Measurements from ENCODE around the gene GTF2F2.

Gene GTF2F2, protein sequence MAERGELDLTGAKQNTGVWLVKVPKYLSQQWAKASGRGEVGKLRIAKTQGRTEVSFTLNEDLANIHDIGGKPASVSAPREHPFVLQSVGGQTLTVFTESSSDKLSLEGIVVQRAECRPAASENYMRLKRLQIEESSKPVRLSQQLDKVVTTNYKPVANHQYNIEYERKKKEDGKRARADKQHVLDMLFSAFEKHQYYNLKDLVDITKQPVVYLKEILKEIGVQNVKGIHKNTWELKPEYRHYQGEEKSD

DNA sequence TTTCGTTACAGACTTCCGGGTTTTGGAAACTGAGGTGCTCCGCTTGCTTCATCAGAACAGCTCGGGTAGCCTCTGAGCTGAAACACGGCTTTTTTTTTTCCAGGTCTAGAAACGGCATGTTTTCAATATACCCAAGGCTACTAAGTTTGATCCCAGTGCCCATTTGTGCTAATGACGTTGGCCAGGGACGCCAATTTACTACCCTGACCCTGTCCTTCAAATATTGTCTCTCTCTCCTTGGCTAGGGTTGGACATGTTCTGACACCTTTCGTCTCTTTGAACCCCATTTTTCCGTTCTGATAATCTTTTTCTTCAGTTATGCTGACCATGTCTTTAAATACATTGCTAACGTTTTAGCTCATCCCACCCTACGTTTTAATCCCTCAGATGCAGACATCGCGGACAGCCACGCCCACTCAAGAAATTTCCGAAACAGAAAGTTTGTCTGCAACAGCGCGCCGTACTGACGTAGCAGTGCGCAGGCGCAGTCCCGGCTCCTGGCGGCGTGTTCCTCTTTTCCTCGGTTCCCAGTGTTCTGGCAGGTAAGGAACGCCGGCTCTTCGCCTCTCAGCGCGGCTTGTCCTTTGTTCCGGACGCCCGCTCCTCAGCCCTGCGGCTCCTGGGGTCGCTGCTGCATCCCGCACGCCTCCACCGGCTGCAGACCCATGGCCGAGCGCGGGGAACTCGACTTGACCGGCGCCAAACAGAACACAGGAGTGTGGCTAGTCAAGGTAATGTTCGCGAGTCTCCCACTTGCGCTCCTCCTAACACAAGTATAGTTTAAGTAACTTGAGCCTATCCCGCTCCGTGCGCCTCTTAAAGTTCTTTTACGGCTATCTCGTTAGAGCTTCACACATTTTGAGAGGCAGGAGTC is at the start of gene GTF2F2:
TSS of gene GTF2F2 (plus strand) at position 520 of the 874 bp plus-strand sequence. CDS start at position 666, 146 bp downstream.
- Histone ChIP-seq H3K27ac (ENCODE audit: low read depth, low read length) (peak within 1 kb of the TSS; percentile 91), H3K36me3 (ENCODE audit: control insufficient read depth, insufficient read depth, low read length) (no peaks in the 10 kb centered on the region)

DNA sequence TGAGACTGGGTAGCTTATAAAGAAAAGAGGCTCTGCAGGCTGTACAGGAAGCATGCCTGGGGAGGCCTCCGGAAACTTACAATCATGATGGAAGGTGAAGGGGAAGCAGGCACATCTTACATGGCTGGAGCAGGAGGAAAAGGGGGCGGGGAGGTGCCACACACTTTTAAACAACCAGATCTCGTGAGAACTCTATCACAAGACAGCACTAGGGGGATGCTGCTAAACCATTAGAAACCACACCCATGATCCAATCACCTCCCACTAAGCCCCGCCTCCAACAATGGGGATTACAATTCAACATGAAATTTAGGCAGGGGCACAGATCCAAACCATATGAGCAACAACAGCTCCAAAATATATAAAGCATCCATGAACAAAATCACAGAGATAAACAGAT is 46.5 kb upstream of the GTF2F2 start:
- no peak overlapping the region for H3K4me3 ChIP-seq (ENCODE audit: low read length)
- H3K27ac ChIP-seq (ENCODE audit: low read depth, low read length): no peak overlapping the region
- no peaks in the 10 kb centered on the region for H3K4me1 ChIP-seq (ENCODE audit: control insufficient read depth, insufficient read depth, low read length)
- no peaks in the 10 kb centered on the region for H3K36me3 ChIP-seq (ENCODE audit: control insufficient read depth, insufficient read depth, low read length)
- H3K9ac ChIP-seq (ENCODE audit: low read length): no peak overlapping the region
- no peaks in the 10 kb centered on the region for H3K27me3 ChIP-seq (ENCODE audit: control insufficient read depth, insufficient read depth, low read length)

More for the DNA sequence above, at the start of gene GTF2F2:
- Histone ChIP-seq H3K9ac (ENCODE audit: low read length) (peak within 1 kb of the TSS; percentile 81), H3K4me1 (ENCODE audit: control insufficient read depth, insufficient read depth, low read length) (peaks cover 12% of the 10 kb centered on the region), H3K27me3 (ENCODE audit: control insufficient read depth, insufficient read depth, low read length) (no peaks in the 10 kb centered on the region), H3K4me3 (ENCODE audit: low read length) (peak within 1 kb of the TSS; percentile 98)

DNA sequence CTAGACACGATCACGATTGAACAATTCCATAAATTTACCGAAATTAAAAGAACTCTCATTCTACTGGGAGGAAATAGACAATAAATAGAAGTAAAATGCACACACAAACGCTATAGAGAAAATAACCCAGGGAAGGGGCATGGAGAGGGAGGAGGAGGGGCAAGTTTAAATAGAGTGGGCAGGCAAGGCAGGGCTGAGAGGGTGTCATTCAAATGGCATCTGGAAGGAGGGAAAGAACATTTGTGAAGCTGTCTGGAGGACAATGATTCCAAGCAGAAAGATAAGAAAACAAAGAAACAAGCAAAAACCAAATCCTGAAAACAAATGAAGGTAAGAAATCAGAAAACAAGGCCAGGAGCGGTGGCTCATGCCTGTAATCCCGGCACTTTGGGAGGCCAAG is 45.6 kb upstream of the GTF2F2 start:
- H3K4me3 ChIP-seq (ENCODE audit: low read length): no peak overlapping the region
- no peaks in the 10 kb centered on the region for H3K27me3 ChIP-seq (ENCODE audit: control insufficient read depth, insufficient read depth, low read length)
- no peaks in the 10 kb centered on the region for H3K4me1 ChIP-seq (ENCODE audit: control insufficient read depth, insufficient read depth, low read length)
- no peak overlapping the region for H3K9ac ChIP-seq (ENCODE audit: low read length)
- H3K27ac ChIP-seq (ENCODE audit: low read depth, low read length): no peak overlapping the region
- H3K36me3 ChIP-seq (ENCODE audit: control insufficient read depth, insufficient read depth, low read length): no peaks in the 10 kb centered on the region

DNA sequence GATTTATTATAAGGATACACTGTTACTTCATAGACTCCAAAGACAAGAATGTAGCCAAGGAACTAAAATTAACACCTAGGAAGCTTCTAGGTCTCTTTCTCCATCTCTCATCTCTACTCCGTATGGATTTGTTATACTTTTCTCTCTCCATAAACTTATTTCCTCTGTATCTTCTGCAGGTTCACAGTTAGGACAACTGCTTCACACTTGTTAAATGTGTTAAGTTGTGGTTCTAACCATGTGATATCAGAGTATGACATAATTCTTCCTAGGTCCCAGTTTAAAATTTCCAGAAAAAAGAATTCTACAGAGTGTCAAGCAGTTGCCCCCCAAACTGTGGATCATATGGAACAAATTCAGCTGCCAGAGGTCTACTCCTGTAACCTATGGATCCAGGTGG is 42.3 kb upstream of the GTF2F2 start:
- Histone ChIP-seq H3K27me3 (ENCODE audit: control insufficient read depth, insufficient read depth, low read length) (no peaks in the 10 kb centered on the region), H3K4me3 (ENCODE audit: low read length) (no peak overlapping the region), H3K27ac (ENCODE audit: low read depth, low read length) (no peak overlapping the region), H3K4me1 (ENCODE audit: control insufficient read depth, insufficient read depth, low read length) (no peaks in the 10 kb centered on the region), H3K36me3 (ENCODE audit: control insufficient read depth, insufficient read depth, low read length) (no peaks in the 10 kb centered on the region), H3K9ac (ENCODE audit: low read length) (no peak overlapping the region)

DNA sequence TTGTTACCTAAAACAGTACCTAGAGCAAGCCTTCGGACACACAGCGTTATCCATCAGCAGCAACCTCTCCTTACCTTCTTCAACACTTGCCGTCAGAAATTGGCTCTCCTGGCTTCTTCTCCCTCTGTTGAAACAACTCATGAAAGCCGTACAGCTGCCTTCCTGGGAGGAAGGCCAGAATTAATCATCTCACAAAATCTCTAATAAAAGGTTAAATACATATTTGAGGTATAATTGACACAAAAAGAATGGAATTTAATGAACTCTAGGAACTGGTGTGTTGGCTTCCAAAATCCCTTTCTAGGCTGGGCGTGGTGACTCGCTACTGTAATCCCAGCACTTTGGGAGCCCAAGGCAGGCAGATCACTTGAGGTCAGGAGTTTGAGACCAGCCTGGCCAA is 37.3 kb upstream of the GTF2F2 start:
- no peak overlapping the region for H3K9ac ChIP-seq (ENCODE audit: low read length)
- no peaks in the 10 kb centered on the region for H3K4me1 ChIP-seq (ENCODE audit: control insufficient read depth, insufficient read depth, low read length)
- no peaks in the 10 kb centered on the region for H3K27me3 ChIP-seq (ENCODE audit: control insufficient read depth, insufficient read depth, low read length)
- no peak overlapping the region for H3K27ac ChIP-seq (ENCODE audit: low read depth, low read length)
- H3K36me3 ChIP-seq (ENCODE audit: control insufficient read depth, insufficient read depth, low read length): no peaks in the 10 kb centered on the region
- no peak overlapping the region for H3K4me3 ChIP-seq (ENCODE audit: low read length)

DNA sequence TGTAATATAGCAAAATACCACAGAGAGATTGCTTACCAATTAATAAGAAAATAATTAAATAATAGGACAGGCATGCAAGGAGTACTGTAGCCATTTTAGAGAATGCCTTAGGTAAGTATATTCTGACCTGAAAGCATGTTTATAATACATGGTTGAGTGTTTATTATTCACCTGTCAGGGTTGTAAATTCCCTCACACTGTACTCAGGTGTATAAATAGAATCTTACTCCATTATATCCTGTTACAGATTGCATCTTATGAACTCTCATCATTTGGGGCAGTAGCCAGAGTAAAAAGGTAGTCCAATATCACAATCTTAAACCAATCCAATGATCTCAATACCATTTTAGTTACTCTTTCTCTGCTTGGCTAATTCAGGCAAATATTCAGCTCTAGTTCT is 35.8 kb upstream of the GTF2F2 start:
- H3K36me3 ChIP-seq (ENCODE audit: control insufficient read depth, insufficient read depth, low read length): no peaks in the 10 kb centered on the region
- no peak overlapping the region for H3K9ac ChIP-seq (ENCODE audit: low read length)
- H3K4me3 ChIP-seq (ENCODE audit: low read length): no peak overlapping the region
- H3K4me1 ChIP-seq (ENCODE audit: control insufficient read depth, insufficient read depth, low read length): no peaks in the 10 kb centered on the region
- H3K27me3 ChIP-seq (ENCODE audit: control insufficient read depth, insufficient read depth, low read length): no peaks in the 10 kb centered on the region
- no peak overlapping the region for H3K27ac ChIP-seq (ENCODE audit: low read depth, low read length)

DNA sequence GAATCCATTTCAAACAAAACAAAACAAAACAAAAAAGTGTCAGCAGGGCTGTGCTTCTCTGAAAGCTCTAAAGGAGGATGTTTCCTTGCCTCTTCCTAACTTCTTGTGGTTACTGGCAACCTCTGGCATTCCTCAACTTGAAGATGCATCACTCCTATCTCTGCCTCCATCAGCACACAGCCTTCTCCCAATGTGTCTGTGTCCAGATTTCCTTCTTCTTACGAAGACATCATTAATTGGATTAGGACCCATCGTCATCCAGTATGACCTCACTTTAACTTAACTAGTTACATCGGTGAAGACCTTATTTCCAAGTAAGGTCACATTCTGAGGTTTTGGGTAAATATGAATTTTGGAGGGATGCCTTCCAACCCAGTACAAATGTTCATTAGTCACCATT is 33.8 kb upstream of the GTF2F2 start:
- H3K27ac ChIP-seq (ENCODE audit: low read depth, low read length): no peak overlapping the region
- no peak overlapping the region for H3K4me3 ChIP-seq (ENCODE audit: low read length)
- no peak overlapping the region for H3K9ac ChIP-seq (ENCODE audit: low read length)
- H3K4me1 ChIP-seq (ENCODE audit: control insufficient read depth, insufficient read depth, low read length): no peaks in the 10 kb centered on the region
- H3K36me3 ChIP-seq (ENCODE audit: control insufficient read depth, insufficient read depth, low read length): no peaks in the 10 kb centered on the region
- no peaks in the 10 kb centered on the region for H3K27me3 ChIP-seq (ENCODE audit: control insufficient read depth, insufficient read depth, low read length)

DNA sequence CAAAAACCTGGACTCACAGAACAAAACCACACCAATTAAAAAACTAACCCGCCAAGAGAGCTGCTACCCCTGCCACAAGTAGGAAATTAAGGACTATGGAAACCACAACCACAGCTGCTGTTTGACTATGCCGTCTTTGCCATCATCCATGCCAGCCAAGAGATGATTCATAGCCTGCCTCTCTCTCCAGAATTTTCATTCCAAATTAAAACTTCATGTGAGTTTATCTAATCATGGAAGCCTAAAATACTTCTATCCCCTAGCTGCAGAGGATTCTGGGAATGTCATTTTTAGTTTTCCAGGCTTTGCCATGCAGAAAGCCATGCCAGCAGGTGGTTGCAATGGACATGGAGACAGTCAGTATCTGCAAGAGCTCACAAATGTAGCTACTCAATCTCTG is 27.6 kb upstream of the GTF2F2 start:
- H3K27ac ChIP-seq (ENCODE audit: low read depth, low read length): no peak overlapping the region
- no peak overlapping the region for H3K9ac ChIP-seq (ENCODE audit: low read length)

DNA sequence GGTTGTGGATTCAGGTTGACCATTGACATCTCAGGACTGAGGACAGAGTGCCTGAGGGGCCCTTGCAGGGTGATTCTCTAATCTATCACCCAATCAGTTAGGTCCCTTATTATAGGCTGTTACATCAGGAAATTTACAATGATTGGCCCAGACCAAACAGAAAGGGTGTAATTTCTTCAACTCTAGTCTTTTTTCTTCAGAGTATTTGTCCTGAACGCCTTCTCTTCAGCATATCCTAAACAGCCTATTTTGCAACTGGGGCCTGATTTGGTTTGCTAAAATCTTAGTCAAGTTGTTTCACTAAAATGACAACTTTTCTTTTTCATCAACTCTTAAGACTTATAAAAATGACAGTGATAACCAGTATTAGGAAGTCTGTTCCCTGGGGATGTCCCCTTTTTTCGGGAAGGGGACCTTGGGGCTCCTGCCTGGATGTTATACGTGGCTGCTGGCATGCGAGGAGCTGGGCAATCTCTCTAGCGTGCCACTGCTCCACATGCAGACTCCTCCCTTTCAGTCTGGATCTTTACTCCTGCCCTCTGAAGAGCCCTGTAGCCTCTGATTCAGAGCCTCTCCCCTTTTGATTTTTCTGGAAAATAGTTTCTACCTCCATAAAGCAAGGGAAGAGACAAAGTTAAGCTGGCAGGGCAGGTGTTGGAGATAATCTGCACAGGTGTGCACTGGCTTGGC is 19.6 kb upstream of the GTF2F2 start:
- no peak overlapping the region for H3K9ac ChIP-seq (ENCODE audit: low read length)
- H3K27me3 ChIP-seq (ENCODE audit: control insufficient read depth, insufficient read depth, low read length): no peaks in the 10 kb centered on the region
- no peak overlapping the region for H3K4me3 ChIP-seq (ENCODE audit: low read length)
- no peaks in the 10 kb centered on the region for H3K36me3 ChIP-seq (ENCODE audit: control insufficient read depth, insufficient read depth, low read length)
- no peak overlapping the region for H3K27ac ChIP-seq (ENCODE audit: low read depth, low read length)
- H3K4me1 ChIP-seq (ENCODE audit: control insufficient read depth, insufficient read depth, low read length): no peaks in the 10 kb centered on the region

More for the DNA sequence above, 27.6 kb upstream of the GTF2F2 start:
- no peaks in the 10 kb centered on the region for H3K4me1 ChIP-seq (ENCODE audit: control insufficient read depth, insufficient read depth, low read length)
- no peaks in the 10 kb centered on the region for H3K36me3 ChIP-seq (ENCODE audit: control insufficient read depth, insufficient read depth, low read length)
- H3K4me3 ChIP-seq (ENCODE audit: low read length): no peak overlapping the region
- H3K27me3 ChIP-seq (ENCODE audit: control insufficient read depth, insufficient read depth, low read length): no peaks in the 10 kb centered on the region

DNA sequence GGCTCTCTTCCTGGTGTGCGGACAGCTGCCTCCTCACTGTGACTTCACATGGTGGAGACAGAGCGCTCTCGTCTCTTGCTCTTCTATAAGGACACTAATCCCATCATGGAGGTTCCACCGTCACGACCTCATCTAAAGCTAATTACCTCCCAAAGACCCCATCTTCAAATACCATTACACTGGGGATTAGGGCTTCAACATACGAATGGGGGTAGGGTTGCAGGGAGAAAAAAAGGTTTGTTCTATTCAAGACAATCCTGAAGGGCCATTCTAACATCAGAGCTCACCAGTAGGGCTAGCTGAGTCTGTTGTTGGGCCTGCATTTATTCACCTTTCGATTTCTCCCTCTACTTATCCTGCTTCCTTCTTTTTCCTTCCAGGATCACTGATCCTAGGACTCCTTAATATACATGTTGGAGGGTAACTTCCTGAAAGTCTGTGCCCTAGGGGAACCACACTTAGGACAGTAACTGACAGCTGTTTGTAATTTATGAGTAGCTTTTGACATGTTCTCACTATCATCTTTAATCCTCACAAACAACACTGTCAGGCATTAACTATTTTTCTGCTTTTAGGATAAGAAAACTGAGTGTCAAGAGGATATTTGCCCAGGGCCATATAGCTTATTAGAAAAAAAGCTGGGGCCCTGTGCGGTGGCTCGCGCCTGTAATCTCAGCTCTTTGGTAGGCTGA is 18.8 kb upstream of the GTF2F2 start:
- H3K27me3 ChIP-seq (ENCODE audit: control insufficient read depth, insufficient read depth, low read length): no peaks in the 10 kb centered on the region
- H3K27ac ChIP-seq (ENCODE audit: low read depth, low read length): no peak overlapping the region

DNA sequence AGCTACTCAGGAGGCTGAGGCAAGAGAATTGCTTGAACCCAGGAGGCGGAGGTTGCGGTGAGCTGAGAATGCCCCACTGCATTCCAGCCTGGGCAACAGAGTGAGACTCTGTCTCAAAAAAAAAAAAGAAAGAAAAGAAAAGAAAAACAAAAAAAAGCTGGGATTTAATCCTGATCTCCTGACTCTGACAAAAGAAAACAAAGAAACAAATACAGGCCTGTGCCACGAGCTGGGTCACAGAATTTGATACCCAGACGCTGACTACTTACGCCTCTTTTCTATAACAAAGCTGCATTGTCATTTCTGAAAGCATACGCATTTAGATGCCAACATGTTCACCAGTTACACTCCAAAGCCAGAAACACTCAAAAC is 18.2 kb upstream of the GTF2F2 start:
- no peaks in the 10 kb centered on the region for H3K4me1 ChIP-seq (ENCODE audit: control insufficient read depth, insufficient read depth, low read length)
- H3K27ac ChIP-seq (ENCODE audit: low read depth, low read length): no peak overlapping the region
- no peaks in the 10 kb centered on the region for H3K27me3 ChIP-seq (ENCODE audit: control insufficient read depth, insufficient read depth, low read length)
- H3K4me3 ChIP-seq (ENCODE audit: low read length): no peak overlapping the region
- H3K36me3 ChIP-seq (ENCODE audit: control insufficient read depth, insufficient read depth, low read length): no peaks in the 10 kb centered on the region
- no peak overlapping the region for H3K9ac ChIP-seq (ENCODE audit: low read length)

More for the DNA sequence above, 18.8 kb upstream of the GTF2F2 start:
- Histone ChIP-seq H3K36me3 (ENCODE audit: control insufficient read depth, insufficient read depth, low read length) (no peaks in the 10 kb centered on the region), H3K9ac (ENCODE audit: low read length) (no peak overlapping the region), H3K4me3 (ENCODE audit: low read length) (no peak overlapping the region), H3K4me1 (ENCODE audit: control insufficient read depth, insufficient read depth, low read length) (no peaks in the 10 kb centered on the region)

DNA sequence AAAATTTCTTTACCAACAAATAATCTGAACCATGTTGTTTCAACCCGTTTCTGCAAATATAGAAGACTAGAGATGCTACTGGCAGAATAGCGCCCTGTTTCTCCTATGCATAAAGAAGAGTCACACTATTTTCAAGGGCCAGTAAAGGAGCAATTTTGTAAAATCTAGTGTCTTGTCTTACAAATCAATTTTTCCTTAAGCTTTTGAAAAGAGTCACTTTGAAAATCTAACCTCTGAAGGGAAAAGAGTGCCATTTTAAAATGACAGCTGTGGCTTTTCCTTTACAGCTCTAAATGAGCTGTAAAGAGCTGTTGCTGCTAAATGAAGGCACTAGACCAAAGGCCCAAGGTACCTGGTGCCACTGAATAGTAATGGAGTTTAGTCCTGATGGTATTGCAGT is 16.9 kb upstream of the GTF2F2 start:
- no peaks in the 10 kb centered on the region for H3K36me3 ChIP-seq (ENCODE audit: control insufficient read depth, insufficient read depth, low read length)
- H3K4me1 ChIP-seq (ENCODE audit: control insufficient read depth, insufficient read depth, low read length): no peaks in the 10 kb centered on the region
- no peak overlapping the region for H3K4me3 ChIP-seq (ENCODE audit: low read length)
- no peak overlapping the region for H3K27ac ChIP-seq (ENCODE audit: low read depth, low read length)
- H3K9ac ChIP-seq (ENCODE audit: low read length): no peak overlapping the region
- no peaks in the 10 kb centered on the region for H3K27me3 ChIP-seq (ENCODE audit: control insufficient read depth, insufficient read depth, low read length)
